Keratinocyte (primary cell): ENCODE measurements around the gene MYO1E. TPM values are rescaled to one million over a fixed set of nuclear protein-coding genes. Genes with fewer than 3 reads are reported as not detected.
A peak's percentile ranks its signal among the peaks of the same experiment; 100 is the strongest.

Experiments
- DNase-seq: peaks from one replicate; pipeline ENCODE4 v3.0.0-alpha.2; 2011; ENCODE audit warnings: low read depth, missing footprints, low spot score
- FAIRE-seq: peaks from 2 replicates; lab custom pipeline; 2011; peaks lifted over from hg19 to GRCh38; lab: Jason Lieb, UNC
- H2AFZ ChIP-seq: 2 replicates; pipeline ENCODE4 v1.6.0; 2012; ENCODE audit warnings: low read length, control low read depth, inconsistent platforms; ENCODE audit not compliant: control insufficient read depth
- H3K27ac ChIP-seq: 2 replicates; pipeline ENCODE4 v1.5.1; 2011; ENCODE audit warnings: low read length; ENCODE audit not compliant: control insufficient read depth, insufficient read depth
- H3K27me3 ChIP-seq: 3 replicates; pipeline ENCODE4 v1.6.0; 2011; ENCODE audit warnings: low read length; ENCODE audit not compliant: control insufficient read depth, insufficient read depth; ENCODE audit errors: extremely low read depth
- H3K36me3 ChIP-seq, 2 experiments: 2 replicates in 1 of 2; 3 replicates in 1 of 2; pipeline ENCODE4 v1.5.1; 2011; ENCODE audit warnings: low read length in 2 of 2, mild to moderate bottlenecking in 1 of 2; ENCODE audit not compliant: control insufficient read depth in 2 of 2, insufficient read depth in 2 of 2; ENCODE audit errors: extremely low read depth in 1 of 2
- H3K4me1 ChIP-seq: 3 replicates; pipeline ENCODE4 v1.5.1; 2011; ENCODE audit warnings: low read length; ENCODE audit not compliant: control insufficient read depth, insufficient read depth; ENCODE audit errors: extremely low read depth
- H3K4me2 ChIP-seq: 3 replicates; pipeline ENCODE4 v1.6.0; 2011; ENCODE audit warnings: low read depth, low read length; ENCODE audit not compliant: control insufficient read depth, insufficient read depth; ENCODE audit errors: extremely low read depth
- H3K4me3 ChIP-seq, 3 experiments: fragments of 200-600 bp in 1 of 3; sonication (generic) in 1 of 3; 2 replicates in 2 of 3; 3 replicates in 1 of 3; pipeline ENCODE4 v1.5.1; 2011 to 2016; ENCODE audit warnings: low read length in 3 of 3, mild to moderate bottlenecking in 3 of 3, control low read depth in 2 of 3, inconsistent platforms in 1 of 3, low read depth in 1 of 3, mixed read lengths in 1 of 3, mixed run types in 1 of 3, moderate library complexity in 1 of 3; ENCODE audit not compliant: control insufficient read depth in 2 of 3, insufficient read depth in 2 of 3; ENCODE audit errors: extremely low read depth in 1 of 3
- H3K79me2 ChIP-seq: 2 replicates; pipeline ENCODE4 v1.6.0; 2012; ENCODE audit warnings: low read length; ENCODE audit not compliant: control insufficient read depth, insufficient read depth
- H3K9ac ChIP-seq: 3 replicates; pipeline ENCODE4 v1.6.0; 2011; ENCODE audit warnings: low read length; ENCODE audit not compliant: control insufficient read depth, insufficient read depth; ENCODE audit errors: extremely low read depth
- H3K9me1 ChIP-seq: 3 replicates; pipeline ENCODE4 v1.6.0; 2011; ENCODE audit warnings: low read length; ENCODE audit not compliant: control insufficient read depth, insufficient read depth; ENCODE audit errors: extremely low read depth
- H3K9me3 ChIP-seq: 2 replicates; pipeline ENCODE4 v1.5.1; 2012; ENCODE audit warnings: low read depth, low read length; ENCODE audit not compliant: control insufficient read depth
- H4K20me1 ChIP-seq: 3 replicates; pipeline ENCODE4 v1.6.0; 2011; ENCODE audit warnings: low read length; ENCODE audit not compliant: control insufficient read depth, insufficient read depth; ENCODE audit errors: extremely low read depth
- CTCF ChIP-seq, 3 experiments: IDR thresholded peaks in 1 of 3; conservative IDR thresholded peaks in 1 of 3; optimal IDR thresholded peaks in 1 of 3; 2 replicates in 2 of 3; 3 replicates in 1 of 3; pipeline versions ENCODE3 to v1.5.1; 2011; ENCODE audit warnings: low read length in 3 of 3, mild to moderate bottlenecking in 3 of 3, moderate library complexity in 2 of 3, control low read depth in 1 of 3, inconsistent platforms in 1 of 3; ENCODE audit not compliant: insufficient read depth in 2 of 3; ENCODE audit errors: extremely low read depth in 1 of 3
- EZH2 ChIP-seq: IDR thresholded peaks from one replicate; pipeline ENCODE4 v1.6.1; 2012; ENCODE audit warnings: inconsistent platforms, mild to moderate bottlenecking, low read length, moderate library complexity
- dilution Hi-C: fragments of 300-500 bp; cut with MboI; formaldehyde crosslinking; loops from one replicate; pipeline ENCODE4 v1.7.0; 2020; ENCODE audit warnings: low sequenced_read_pairs; ENCODE audit not compliant: extremely low pct_ligation_motif_present
- polyA plus RNA-seq, 5 experiments: library from polyadenylated mRNA; depleted of rRNA in 3 of 5; stranded (reverse) in 3 of 5; stranded (forward) in 1 of 5; unstranded in 1 of 5; fragments of >200 nt; gene quantifications; 1 replicate in 1 of 5; 2 replicates in 3 of 5; 3 replicates in 1 of 5; pipeline versions ENCODE4 v1.2.1 to v1.2.3, GENCODE V29; 2011 to 2012; ENCODE audit warnings: missing spikeins in 2 of 5, low read depth in 1 of 5, low replicate concordance in 1 of 5

MYO1E gene
- polyA plus RNA-seq, 1 donor (not counting 4 experiments of a cell fraction or from before 2014, with no cell fraction given) = 213 TPM

- TF ChIP-seq EZH2 (no peak), CTCF (optimal IDR thresholded peaks at IDR 0.05 in 1 of 3, IDR thresholded peaks at IDR 0.05 in 1 of 3, conservative IDR thresholded peaks at IDR 0.05 in 1 of 3; ENCODE audit: extremely low read depth in 1 of 3, insufficient read depth in 2 of 3, low read length in 3 of 3) (no peak)
- H3K4me2 ChIP-seq = no peak overlapping the region
- H3K4me3 ChIP-seq = no peak overlapping the region
- H3K4me1 ChIP-seq = peaks cover 43% of the 10 kb centered on the region
- peaks cover 3 to 13% of the 10 kb centered on the region in 2 experiments for H3K36me3 ChIP-seq
- H2AFZ ChIP-seq = no peak overlapping the region
- H4K20me1 ChIP-seq = peaks cover 2% of the 10 kb centered on the region
- H3K9me1 ChIP-seq = no peaks in the 10 kb centered on the region
- peaks cover 98% of the 10 kb centered on the region for H3K79me2 ChIP-seq
- no peaks in the 10 kb centered on the region for H3K27me3 ChIP-seq
- H3K27ac ChIP-seq = peak overlapping the region; percentile 13
- no peak overlapping the region for H3K9ac ChIP-seq
- FAIRE-seq (no peak), DNase-seq (no peak)
- no peaks in the 10 kb centered on the region for H3K9me3 ChIP-seq
- dilution Hi-C loops = no loop called here
These were observed 8.4 kb downstream of the MYO1E start for GRCh38 chr15:59364248-59364647.

- Histone ChIP-seq H3K9ac (no peak overlapping the region), H3K4me1 (peaks cover 27% of the 10 kb centered on the region), H3K27ac (no peak overlapping the region), H3K36me3 (peaks cover 9 to 15% of the 10 kb centered on the region in 2 experiments), H3K9me3 (no peaks in the 10 kb centered on the region), H3K27me3 (no peaks in the 10 kb centered on the region), H3K4me2 (no peak overlapping the region), H3K79me2 (peaks cover 98% of the 10 kb centered on the region), H4K20me1 (peaks cover 6% of the 10 kb centered on the region), H2AFZ (no peak overlapping the region), H3K9me1 (no peaks in the 10 kb centered on the region), H3K4me3 (no peak overlapping the region)
- no peak for FAIRE-seq
- TF ChIP-seq CTCF (optimal IDR thresholded peaks at IDR 0.05 in 1 of 3, IDR thresholded peaks at IDR 0.05 in 1 of 3, conservative IDR thresholded peaks at IDR 0.05 in 1 of 3; ENCODE audit: extremely low read depth in 1 of 3, insufficient read depth in 2 of 3, low read length in 3 of 3) (no peak), EZH2 (no peak)
- dilution Hi-C loops = no loop called here
- DNase-seq = no peak
These were observed 10.3 kb downstream of the MYO1E start for GRCh38 chr15:59362331-59362730.
